Panc1 (cell line): ENCODE measurements around the gene PPM1N. TPM values are rescaled to one million over a fixed set of nuclear protein-coding genes. Genes with fewer than 3 reads are reported as not detected.

Experiments used
- ATAC-seq: fragments of 200-7000 bp; cut with Tn5 transposase; 2 replicates; pipeline ENCODE4 v1.9.1; 2020; ENCODE audit warnings: mild to moderate bottlenecking, moderate library complexity
- BruUV-seq: library from RNA; stranded (reverse); fragments of 400-500 nt; replicated peaks from 2 replicates; lab custom pipeline; 2021; lab: Mats Ljungman, UMichigan
- CTCF ChIA-PET: fragments of 300-600 bp; sonication (Branson Sonifier 250); formaldehyde crosslinking; loops from one replicate; lab custom pipeline; 2022; ENCODE audit warnings: antibody characterized with exemption; lab: Charles Lee
- POLR2A ChIA-PET: fragments of 300-600 bp; sonication (Branson Sonifier 250); formaldehyde crosslinking; loops from one replicate; lab custom pipeline; 2022; ENCODE audit warnings: antibody characterized with exemption; lab: Charles Lee
- DNase-seq: peaks from one replicate; pipeline ENCODE4 v3.0.0-alpha.2; 2010; ENCODE audit warnings: low read depth, low spot score
- H3K27ac ChIP-seq: 2 replicates; pipeline ENCODE4 v1.5.1; 2011; ENCODE audit warnings: mild to moderate bottlenecking, low read length, inconsistent platforms
- H3K27me3 ChIP-seq: fragments of 200-500 bp; sonication (Bioruptor generic); 2 replicates; pipeline ENCODE4 v1.6.0; 2014; ENCODE audit warnings: low read length, inconsistent platforms; ENCODE audit not compliant: control insufficient read depth, insufficient read depth
- H3K36me3 ChIP-seq: fragments of 200-500 bp; sonication (Bioruptor generic); 2 replicates; pipeline ENCODE4 v1.5.1; 2014; ENCODE audit warnings: inconsistent platforms, mild to moderate bottlenecking, low read length, moderate library complexity; ENCODE audit not compliant: control insufficient read depth, insufficient read depth
- H3K4me1 ChIP-seq: 2 replicates; pipeline ENCODE4 v1.5.1; 2011; ENCODE audit warnings: inconsistent platforms, mild to moderate bottlenecking, low read length, moderate library complexity; ENCODE audit not compliant: control insufficient read depth, insufficient read depth
- H3K4me3 ChIP-seq, 2 experiments: 2 replicates each; pipeline ENCODE4 v1.5.1; 2011 to 2012; ENCODE audit warnings: low read depth in 2 of 2, low read length in 2 of 2, mild to moderate bottlenecking in 2 of 2, inconsistent platforms in 1 of 2, moderate library complexity in 1 of 2
- H3K9me3 ChIP-seq: fragments of 200-500 bp; sonication (Bioruptor generic); 2 replicates; pipeline ENCODE4 v1.5.1; 2014; ENCODE audit warnings: low read depth, mild to moderate bottlenecking, inconsistent platforms, low read length, moderate library complexity; ENCODE audit not compliant: control insufficient read depth, insufficient read depth
- CTCF ChIP-seq: fragments of 450-650 bp; IDR thresholded peaks from 2 replicates; pipeline ENCODE4 v1.5.1; 2017; ENCODE audit warnings: mild to moderate bottlenecking
- POLR2AphosphoS5 ChIP-seq: IDR thresholded peaks from 2 replicates; pipeline ENCODE4 v1.6.1; 2012; ENCODE audit warnings: mild to moderate bottlenecking, low read depth, low read length, moderate library complexity
- REST ChIP-seq, 2 experiments: IDR thresholded peaks; 2 replicates each; pipeline ENCODE4 v1.6.1; 2011 to 2012; ENCODE audit warnings: low read depth in 2 of 2, control low read depth in 1 of 2, low read length in 1 of 2, mild to moderate bottlenecking in 1 of 2, moderate library complexity in 1 of 2; ENCODE audit not compliant: insufficient read depth in 1 of 2
- SIN3A ChIP-seq: IDR thresholded peaks from 2 replicates; pipeline ENCODE4 v1.6.1; 2012; ENCODE audit warnings: low read depth, mild to moderate bottlenecking, low read length, moderate library complexity, borderline replicate concordance; ENCODE audit not compliant: insufficient read depth
- TCF7L2 ChIP-seq: IDR thresholded peaks from 2 replicates; pipeline ENCODE4 v1.6.1; 2011; ENCODE audit warnings: mild to moderate bottlenecking, low read depth, low read length, inconsistent platforms
- in situ Hi-C: cut with HindIII; loops from 2 replicates; pipeline ENCODE4 v1.10.0; 2016; ENCODE audit warnings: low sequenced_read_pairs, low pct_unique_long_range_greater_than_20kb
- intact Hi-C: fragments of 100-400 bp; cut with micrococcal nuclease; formaldehyde crosslinking; loops from one replicate; pipeline ENCODE4 v1.10.0; 2022; ENCODE audit not compliant: unreplicated experiment
- total RNA-seq: library from RNA; stranded (reverse); gene quantifications from one replicate; pipeline ENCODE4 v1.2.1, GENCODE V29; 2021; ENCODE audit not compliant: unreplicated experiment

Gene PPM1N
- total RNA-seq, 1 experiment from 2014 or later: 3.3 TPM

- ATAC-seq: no peak
- TF ChIP-seq TCF7L2 (no peak), CTCF (no peak), POLR2AphosphoS5 (no peak), SIN3A (no peak), REST (IDR thresholded peaks at IDR 0.05; ENCODE audit: insufficient read depth in 1 of 2, low read depth in 2 of 2, low read length in 1 of 2) (no peak)
- Histone ChIP-seq H3K9me3 (no peaks in the 10 kb centered on the region), H3K27ac (peak overlapping the region; percentile 56), H3K4me1 (peaks cover 11% of the 10 kb centered on the region), H3K27me3 (no peaks in the 10 kb centered on the region), H3K36me3 (no peaks in the 10 kb centered on the region), H3K4me3 (peak overlapping the region in 1 of 2 experiments; percentile 41; a peak in 1 of 4 replicates)
- DNase-seq: no peak
- BruUV-seq: no TSS peak
- CTCF ChIA-PET: interaction anchor here (0.6 kb wide), 1 partner anchor 41 kb away, joined by 11 read pairs; no protein-coding TSS in a partner anchor
- in situ Hi-C loops: no loop called here
- POLR2A ChIA-PET: interaction anchor here (0.6 to 1.4 kb wide), 3 partner anchors 10 to 16 kb away, joined by 5 to 18 read pairs (median 7); partner anchors contain the start of gene FOSB
- intact Hi-C loops: no loop called here
Measured at GRCh38 chr19:45456500-45456815, 41.8 kb upstream of the PPM1N start.

GRCh38 chr19:45457776-45458175, 40.5 kb upstream of the PPM1N start:
- Histone ChIP-seq H3K4me1 (peaks cover 11% of the 10 kb centered on the region), H3K4me3 (no peak overlapping the region), H3K36me3 (no peaks in the 10 kb centered on the region), H3K27ac (no peak overlapping the region), H3K9me3 (no peaks in the 10 kb centered on the region), H3K27me3 (no peaks in the 10 kb centered on the region)
- CTCF ChIA-PET: no interaction called here
- DNase-seq (no peak), ATAC-seq (no peak)
- in situ Hi-C loops: no loop called here
- intact Hi-C loops: no loop called here
- no peak for TF ChIP-seq POLR2AphosphoS5
- TF ChIP-seq TCF7L2: no peak
- TF ChIP-seq REST (IDR thresholded peaks at IDR 0.05; ENCODE audit: insufficient read depth in 1 of 2, low read depth in 2 of 2, low read length in 1 of 2): no peak
- no peak for TF ChIP-seq SIN3A
- TF ChIP-seq CTCF: no peak
- POLR2A ChIA-PET: no interaction called here
- BruUV-seq: no TSS peak
